OCI-LY3 (cell line): Measurements from ENCODE around the gene SLC13A3.

Experiments
- CTCF ChIP-seq: fragments of 200-600, 300-600 bp; sonication (generic); IDR thresholded peaks from 2 replicates; pipeline ENCODE4 v1.5.1; 2014; ENCODE audit warnings: antibody characterized with exemption, low read length, low read depth
- EZH2phosphoT487 ChIP-seq: fragments of 200-600 bp; shearing (Covaris generic); IDR thresholded peaks from 2 replicates; pipeline ENCODE4 v1.6.1; 2018; ENCODE audit warnings: antibody characterized with exemption, mixed run types, low read depth

GRCh38 chr20:46640044-46640443, 11.2 kb downstream of the SLC13A3 start:
- TF ChIP-seq CTCF (no peak), EZH2phosphoT487 (no peak)
